UCSD-AML1 (cell line): ENCODE results near the gene SH3D19.

Experiments
- DNase-seq: peaks from one replicate; lab custom pipeline; 2025; ENCODE audit not compliant: unreplicated experiment; lab: John Stamatoyannopoulos, UW

Gene SH3D19

DNA sequence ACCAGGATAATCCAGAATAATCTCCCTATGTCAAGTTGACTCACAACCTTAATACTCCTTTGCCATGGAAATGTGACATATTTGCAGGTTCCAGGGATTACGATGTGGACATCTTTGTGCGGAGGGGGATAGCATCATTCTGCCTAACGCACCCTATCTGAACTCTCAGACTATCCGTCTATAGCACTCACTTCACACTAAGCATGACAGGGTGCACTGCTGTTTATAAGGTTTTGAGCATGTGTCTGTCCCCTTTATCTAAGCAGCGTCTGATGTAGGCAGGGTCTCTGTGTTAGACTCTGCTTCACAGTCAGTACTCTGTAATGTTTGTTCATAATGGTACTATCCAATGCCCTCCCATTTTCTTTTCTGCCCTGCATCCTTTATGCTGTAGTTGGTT, 91.8 kb downstream of the SH3D19 start:
- no peak for DNase-seq

DNA sequence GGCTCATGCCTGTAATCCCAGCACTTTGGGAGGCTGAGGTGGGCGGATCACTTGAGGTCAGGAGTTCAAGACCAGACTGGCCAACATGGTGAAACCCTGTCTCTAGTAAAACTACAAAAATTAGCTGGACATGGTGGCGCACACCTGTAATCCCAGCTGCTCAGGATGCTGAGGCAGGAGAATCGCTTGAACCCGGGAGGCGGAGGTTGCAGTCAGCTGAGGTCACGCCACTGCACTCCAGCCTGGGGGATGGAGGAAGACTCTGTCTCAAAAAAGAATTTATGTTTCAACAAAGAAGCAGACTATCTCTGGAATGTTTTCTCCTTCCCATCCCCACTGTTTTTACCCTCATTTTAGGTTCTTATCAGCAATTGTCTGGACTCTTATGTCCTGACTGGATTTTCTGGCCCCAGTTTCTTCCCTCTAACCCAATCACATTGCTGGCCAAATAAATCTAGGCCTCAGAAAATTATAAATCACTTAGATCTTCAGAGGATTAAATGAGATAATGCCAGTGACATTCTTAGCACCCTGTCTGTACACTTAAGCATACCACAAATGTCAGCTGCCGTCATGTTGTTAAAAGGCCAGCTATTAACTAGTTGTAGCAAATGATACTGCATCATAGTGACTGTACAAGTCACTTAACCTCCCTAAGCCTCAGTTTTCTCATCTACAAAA, 93.3 kb downstream of the SH3D19 start:
- DNase-seq: no peak

DNA sequence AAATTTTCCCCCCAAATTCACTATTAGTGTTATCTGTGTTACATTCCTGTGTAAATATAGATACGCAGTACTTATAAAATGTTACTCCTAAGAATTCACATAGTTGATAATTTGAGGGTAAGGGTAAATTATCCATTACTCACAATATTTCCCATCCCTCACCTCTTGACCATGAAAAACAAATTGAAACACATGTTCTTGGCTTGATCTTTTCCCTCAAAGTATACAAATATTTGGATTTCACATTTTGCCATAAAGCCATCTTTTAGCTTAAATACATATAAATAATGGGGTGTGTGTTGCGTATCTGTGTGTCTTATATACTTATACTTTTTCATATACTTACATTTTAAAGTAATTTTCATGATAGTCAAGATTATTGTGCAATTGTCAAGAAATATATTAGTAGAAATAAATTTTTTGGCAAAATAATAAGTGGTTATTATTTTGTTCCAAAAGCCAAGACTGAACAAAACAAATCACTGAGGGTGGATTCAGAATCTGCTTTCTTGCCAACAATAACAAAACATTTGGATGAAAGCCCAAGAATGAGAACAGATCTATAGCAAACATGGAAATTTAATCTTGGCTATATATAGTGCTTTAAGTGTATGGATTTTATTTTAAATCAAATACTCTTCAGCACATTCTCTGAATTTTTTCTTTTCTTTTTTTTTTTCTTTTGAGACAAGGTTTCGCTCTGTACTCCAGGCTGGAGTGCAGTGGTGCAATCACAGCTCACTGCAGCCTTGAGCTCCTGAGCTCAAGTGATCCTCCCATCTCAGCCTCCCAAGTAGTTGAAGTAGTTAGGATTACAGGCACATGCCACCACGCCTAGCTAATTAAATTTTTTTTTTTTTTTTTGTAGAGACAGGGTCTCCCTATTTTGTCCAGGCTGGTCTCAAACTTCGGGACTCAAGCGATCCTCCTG, 97.0 kb downstream of the SH3D19 start:
- DNase-seq: no peak

DNA sequence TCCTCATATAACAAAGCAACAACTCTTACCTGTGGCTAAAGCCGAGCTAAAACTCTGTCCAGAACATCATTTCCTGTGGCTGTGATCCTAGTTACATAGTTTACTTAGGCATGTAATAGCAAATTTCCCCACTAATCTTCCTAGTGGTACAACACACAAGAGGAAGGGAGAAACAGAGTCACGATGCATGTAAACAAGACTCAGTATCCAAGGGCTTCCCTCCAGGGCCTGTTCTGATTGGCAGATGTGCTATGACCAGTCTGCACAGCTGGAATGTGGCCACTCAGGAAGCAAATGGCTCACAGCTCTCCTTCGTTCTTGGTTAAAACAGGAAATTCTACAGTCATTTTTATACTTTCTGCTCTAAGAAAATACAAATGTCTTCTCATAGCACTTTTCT, 97.7 kb downstream of the SH3D19 start:
- no peak for DNase-seq

DNA sequence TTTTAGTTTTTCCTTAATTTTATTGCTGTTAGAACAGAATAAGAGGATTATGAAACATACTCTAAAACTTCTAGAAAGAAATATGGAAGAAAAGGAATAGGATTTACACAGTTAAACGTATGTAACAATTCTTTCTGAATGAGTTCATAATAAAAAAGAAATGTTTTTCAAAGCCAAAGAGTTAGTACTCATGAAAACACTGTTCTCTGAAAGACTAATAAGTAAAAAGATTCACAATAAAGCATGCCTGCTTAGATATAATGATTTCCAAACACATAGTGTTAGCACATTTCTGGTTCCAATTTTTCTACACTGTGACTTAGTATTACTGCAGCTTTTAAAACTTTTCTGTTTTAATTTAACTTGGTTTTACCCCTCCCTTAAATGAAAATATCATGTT, 98.2 kb downstream of the SH3D19 start:
- no peak for DNase-seq

DNA sequence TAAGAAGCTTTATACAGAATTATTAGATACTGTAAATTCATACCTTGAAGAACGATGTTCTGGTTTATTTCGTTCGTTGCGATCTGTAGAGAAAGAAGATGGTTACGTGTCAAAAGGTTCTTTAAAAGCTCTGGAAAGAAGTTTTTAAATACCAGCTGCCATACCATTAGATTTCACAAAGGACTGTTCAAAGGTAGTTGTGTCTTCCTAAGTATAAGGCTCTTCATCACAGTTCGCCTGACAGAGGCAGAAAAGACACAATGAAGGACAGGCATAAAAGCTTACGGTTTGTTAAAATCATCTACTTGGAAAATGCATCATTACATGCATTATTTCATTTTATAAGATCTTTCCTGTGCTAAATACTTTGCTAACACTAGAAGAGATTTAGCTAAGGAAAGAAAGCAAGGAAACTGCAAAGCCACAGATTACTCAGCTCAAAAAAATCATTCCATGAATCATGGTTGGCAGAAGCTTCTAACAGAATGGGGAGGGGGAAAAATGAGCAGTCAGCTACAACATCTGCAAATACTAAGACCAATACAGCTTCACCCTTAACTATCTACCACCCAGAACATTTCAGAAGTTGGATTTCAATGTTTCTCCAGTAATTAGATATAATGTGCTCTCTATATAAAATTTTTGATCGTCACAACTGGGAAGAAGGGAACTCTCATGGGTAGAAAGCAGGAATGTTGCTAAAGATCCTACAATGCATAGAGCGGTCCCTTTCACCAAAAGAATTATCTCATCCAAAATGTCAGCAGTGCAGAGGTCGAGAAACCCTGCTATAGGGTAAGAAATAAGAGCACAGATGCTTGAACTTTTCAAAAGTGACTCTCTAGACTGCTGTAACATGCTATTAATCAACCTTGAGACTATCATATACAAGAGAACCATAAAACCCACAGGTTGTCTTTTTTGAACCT, 99.1 kb downstream of the SH3D19 start:
- no peak for DNase-seq

DNA sequence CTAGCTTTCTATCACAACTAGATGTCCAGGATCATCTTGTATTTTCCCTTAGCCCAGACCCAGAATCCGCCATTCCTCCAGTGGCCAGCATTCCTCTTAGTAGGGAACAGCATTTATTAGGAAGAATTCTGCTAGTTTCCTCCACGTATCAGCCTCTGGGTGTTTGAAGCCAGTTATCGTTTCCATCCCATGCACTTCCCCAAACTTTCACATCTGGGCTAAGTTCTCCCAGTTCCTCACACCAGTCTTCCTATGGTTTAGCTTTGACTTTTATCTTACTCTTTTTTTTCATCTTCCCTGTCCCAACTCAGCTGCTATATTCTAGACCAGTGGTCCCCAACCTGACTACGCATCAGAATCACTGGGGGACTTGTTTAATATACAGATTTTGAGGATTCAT, 101.9 kb downstream of the SH3D19 start:
- DNase-seq: no peak

DNA sequence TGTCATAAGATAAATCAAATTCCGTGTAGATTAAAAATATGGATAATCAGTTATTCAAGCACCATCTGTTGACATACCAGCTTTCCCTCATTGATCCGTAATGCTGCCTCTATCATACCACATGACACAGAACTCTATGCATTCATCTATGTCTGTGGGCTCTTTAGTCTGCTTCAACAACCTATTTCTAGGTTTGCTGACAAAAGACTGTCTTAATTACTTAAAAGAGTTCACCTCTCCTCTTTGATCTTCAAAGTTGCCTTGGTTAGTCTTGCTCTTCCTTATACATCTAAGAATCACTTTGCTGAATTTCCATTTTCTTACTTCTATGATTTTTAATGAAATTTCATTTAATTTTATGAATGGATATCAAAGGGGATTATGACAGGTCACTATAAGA, 105.5 kb downstream of the SH3D19 start:
- DNase-seq: no peak

DNA sequence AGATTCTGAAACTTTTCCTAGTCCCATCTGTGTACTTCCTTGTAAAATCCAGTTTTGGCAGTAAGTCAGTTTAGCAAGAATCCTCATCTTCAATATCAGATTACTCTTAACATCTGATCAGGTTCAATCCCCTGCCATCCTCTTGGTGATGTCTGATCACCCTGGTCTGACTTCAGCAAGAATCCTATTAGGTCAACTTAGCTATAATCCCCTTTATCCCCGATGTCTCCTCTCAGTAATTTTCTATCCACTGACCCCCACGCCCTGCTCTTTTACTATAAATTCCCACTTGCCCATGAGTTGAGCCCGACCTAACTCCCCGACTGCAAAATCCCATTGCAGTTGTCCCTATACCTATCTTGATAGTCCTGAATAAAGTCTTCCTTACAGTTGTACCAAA, 106.3 kb downstream of the SH3D19 start:
- no peak for DNase-seq

DNA sequence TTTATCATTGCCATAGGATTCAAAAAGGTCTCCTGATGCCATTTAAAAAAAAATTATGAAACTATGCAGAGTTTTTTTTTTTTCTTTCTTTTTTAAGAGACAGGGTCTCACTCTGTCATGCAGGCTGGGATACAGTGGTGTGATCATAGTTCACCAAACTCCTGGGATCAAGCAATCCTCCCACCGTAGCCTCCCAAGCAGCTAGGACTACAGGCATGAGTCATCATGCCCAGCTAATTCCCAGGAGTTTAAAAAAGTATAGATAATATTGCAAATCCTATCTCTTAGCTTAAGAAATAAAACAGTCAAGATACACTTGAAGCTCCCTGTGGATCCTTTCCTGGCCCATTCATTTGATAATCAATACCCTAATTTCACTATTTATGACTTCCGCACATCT, 107.1 kb downstream of the SH3D19 start:
- no peak for DNase-seq

DNA sequence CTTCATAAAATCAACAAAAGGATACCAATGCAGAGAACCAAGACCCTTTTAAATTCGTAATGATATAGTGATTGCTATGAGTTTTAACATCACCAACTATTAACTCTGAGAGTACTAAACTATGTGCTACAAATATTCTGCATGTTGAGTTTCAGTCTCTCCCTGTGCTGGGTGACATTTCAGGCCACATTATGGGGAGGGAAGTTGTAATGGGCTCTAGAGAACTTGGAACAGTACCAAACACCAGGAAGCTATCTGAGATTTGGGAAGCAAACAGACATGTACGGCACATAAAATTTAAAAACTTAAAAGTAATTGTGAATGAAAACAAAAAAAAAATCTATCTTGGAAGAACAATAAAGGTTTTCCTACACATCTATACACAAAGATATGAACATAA, 108.1 kb downstream of the SH3D19 start:
- DNase-seq: no peak

DNA sequence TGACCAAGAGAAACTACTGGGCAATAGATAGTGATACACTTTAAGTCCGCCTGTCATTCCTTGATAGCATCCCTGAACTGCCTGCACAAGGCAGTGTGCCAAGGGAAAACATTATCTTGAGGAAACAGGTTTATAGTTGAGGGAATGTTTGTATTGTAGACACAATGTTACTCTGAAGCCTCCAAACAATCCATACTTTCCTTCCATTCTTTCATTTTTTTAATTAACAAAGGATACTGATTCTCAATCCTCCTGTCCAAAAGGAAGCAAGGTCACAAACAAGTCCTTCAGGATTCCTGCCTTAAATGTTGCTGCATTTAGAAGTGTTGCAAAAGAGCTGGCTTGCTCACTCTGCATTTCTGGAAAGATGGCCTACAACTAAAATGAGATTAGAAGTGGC, 110.1 kb downstream of the SH3D19 start:
- no peak for DNase-seq

DNA sequence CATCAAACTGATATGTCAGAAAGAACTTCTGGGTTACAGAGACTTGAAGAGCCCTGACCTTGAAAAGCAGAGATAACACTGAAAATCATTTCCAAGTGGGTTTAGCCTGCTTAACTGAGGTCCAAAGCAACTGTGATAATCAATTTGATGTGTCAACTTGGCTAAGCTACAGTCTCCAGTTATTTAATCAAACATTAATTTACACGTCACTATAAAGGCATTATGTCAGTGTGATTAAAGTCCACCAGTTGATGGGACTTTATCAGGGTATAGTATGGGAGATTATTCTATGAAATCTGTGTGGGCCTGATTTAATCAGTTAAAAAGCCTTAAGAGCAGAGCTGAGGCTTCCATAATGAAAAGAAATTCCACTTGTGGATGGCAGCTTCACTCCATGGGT, 117.5 kb downstream of the SH3D19 start:
- DNase-seq: no peak

DNA sequence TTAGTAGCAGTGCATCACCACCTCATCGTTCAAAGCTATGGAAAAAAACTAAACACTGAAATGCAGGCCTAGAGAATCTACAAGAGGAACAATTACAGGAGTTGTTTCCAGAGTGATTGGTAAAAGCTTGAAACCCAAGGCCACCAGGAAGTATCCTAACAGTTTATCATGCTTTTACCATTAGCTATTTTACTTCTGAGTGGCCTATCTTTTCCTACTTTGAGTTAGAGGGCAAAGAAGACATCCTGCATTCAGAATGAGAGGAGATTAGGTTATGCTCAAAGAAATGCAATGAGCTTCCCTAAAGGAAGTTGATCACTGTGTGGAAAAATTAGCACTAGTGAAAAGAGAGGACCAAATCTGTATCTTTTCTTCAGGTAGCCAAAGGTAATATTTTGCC, 118.2 kb downstream of the SH3D19 start:
- no peak for DNase-seq

DNA sequence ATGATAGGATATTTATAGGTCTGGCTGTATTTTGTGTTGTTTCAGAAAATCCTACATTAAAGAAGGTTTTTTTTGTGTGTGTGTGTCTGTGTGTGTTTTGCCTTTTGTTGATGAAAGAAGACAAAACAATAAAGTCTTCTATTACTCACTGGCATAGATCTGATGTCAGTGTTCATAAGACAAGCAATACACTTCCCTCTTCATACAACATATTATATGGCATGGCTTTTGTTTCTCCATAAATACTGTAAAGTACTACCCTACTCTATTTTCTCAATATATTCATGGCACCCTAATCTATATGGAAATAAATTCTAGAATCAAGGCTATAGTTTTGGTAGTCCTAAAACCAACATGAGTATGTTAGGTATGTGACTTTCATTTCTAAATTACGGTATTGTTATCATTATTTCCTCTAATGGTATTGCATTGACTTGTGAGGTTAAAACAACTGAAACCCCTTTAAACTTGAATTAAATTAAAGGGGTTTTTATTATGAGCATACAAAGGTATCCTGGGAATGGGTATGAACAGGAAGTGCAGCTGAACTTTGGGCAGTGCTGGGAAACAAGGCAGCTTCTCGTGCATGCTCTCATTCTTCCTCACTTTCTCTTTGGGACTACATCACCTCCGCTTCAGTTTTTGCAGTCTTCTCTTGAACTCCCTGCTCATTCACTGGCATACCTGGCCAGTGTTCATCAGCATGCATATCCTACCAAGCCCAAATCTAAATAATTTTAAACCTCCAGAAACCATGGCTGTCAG, 119.0 kb downstream of the SH3D19 start:
- DNase-seq: no peak

DNA sequence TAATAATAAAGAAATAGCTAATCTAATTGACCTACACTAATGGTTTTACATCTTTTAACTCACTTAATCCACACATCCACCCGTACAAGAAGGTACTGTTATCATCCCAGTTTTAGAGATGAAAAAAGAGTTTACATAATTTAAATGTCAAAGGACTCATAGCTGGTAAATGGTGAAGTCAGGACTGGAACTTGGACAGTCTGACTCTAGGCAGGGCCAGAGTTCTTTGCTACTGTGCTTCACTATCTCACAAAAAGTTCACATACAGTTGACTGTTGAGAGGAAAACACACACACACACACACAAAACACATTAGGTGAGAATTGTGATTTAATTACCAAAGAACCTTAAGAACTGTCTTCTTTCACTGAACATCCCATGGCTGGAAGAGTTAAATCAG, 119.7 kb downstream of the SH3D19 start:
- no peak for DNase-seq

DNA sequence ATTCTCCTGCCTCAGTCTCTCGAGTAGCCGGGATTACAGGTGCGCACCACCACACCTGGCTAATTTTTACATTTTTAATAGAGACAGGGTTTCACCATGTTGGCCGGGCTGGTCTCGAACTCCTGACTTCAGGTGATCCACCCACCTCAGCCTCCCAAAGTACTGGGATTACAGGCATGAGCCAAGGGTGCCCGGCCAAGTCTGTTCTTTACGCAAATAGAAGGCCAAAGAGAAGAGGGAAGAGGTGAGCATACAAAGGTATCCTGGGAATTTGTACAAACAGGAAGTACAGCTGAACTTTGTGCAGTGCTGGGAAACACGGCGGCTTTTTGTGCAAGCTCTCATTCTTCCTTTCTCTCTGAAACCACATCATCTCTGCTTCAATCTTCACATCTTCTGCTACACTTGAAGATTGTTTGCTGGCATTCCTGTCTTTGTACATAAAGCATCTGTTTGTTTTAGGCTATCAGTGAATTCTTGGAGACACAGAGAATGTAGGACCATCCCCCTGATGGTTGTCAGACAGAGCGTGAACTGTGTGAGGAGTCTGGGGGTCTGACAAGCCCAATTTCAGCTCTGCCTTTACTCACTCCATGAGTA, 120.4 kb downstream of the SH3D19 start:
- no peak for DNase-seq

DNA sequence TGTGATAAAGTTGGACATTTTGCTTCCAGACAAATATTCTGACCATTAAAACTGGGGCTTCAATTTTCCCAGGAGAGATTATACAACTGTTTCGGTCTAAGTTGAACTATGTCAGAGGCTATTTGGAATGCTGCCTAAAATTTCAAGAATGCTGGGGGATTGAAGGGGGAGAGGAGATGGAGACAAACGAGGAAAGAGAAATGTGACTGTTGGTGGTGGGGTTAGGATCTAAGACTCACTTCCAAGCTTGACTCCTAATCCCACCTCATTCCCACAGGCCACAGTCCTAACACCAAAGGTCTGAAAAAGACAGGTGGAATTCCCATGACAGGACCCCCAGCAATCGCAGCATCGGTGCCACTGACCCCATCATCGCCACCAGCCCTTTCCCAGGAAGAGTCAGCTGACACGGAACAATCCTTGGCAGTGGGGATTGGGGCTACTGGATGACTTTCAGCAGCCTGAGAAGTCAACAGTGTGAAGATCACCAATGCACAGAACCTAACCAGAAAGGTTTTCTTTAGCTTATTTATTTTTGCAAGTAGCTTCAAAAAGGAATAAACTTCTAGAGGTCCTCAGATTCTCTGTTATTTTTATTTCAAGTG, 122.5 kb downstream of the SH3D19 start:
- no peak for DNase-seq

DNA sequence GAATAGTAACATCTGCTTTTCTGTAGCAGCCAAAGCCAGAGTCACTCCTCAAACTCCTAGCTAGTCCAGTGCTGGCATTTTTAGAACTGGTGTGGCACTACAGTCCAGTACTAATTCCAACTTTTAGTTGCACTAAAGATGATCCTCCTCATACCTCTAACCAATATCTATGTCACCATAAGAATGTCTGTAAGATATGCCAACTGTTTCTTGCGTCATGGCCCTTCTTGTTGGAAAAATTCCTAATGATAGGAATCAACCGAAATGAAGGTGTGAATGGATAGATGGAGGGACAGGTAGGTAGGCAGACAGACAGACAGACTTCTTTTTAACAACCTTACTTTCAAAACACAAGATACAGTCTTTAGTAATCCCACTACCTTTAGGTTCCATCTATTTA, 123.0 kb downstream of the SH3D19 start:
- no peak for DNase-seq
